ENCODE results near the gene RAVER1. TPM values are rescaled to one million over a fixed set of nuclear protein-coding genes. Genes with fewer than 3 reads are reported as not detected.
A peak's percentile ranks its signal among the peaks of the same experiment; 100 is the strongest.
"Not testable (repeated sequence)": the region's sequence is repeated elsewhere in the genome, so short reads cannot be mapped to it uniquely, and the experiment has no call there.

The RAVER1 gene
- total RNA-seq, 1 donor from 2014 or later, result 92.5 TPM

DNA sequence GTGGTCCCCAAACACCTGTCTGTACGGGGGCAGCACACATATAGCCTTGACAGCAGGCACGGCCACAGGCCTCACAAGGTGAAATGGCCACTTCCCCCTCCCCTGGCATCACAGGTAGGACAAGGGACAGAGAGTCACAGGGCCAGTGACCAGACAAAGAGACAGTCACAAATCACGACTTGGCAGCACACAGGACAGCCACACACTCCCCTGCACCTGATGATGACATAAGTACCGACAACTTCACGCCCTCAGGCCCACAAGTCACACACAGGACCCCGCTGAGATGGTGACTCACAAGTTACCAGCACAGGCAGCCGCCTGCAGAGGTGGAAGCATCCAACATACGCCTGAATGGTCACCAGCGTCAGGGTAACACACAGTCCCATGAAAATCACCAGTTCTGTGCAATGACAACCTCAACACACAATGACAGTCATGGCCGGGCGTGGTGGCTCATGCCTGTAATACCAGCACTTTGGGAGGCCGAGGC, 30.5 kb upstream of the RAVER1 start:
- Mint-ChIP-seq H3K9me3 (no peaks in the 10 kb centered on the region), H3K4me1 (ENCODE audit: low read depth) (no peaks in the 10 kb centered on the region), H3K27ac (no peak overlapping the region), H3K27me3 (ENCODE audit: insufficient read depth) (no peaks in the 10 kb centered on the region), H3K4me3 (no peak overlapping the region), H3K36me3 (ENCODE audit: low read depth) (peaks cover 23% of the 10 kb centered on the region)
- no peak for DNase-seq (ENCODE audit: low spot score)
- intact Hi-C loops (cut with micrococcal nuclease), result no loop called here

DNA sequence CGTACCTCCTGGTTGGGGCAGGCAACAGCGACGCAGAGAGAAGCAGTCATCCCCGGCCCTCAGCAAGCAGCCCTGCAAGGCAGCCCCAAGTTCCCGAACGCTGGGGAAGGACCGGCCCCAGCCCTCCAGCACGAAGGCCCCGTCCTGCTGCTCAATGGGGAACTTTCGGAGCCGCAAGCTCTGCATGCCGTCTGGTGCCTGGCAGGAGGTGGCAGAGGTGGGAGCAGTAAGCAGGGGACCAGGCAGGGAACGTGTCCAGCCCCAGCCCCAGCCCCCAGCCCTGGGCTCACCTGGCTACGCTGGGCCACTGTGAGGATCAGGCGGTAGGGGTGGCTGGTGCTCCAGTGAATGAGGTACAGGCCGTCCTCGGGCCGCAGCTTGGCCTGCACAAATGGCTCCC, 28.9 kb upstream of the RAVER1 start:
- Mint-ChIP-seq H3K9me3 (no peaks in the 10 kb centered on the region), H3K4me1 (ENCODE audit: low read depth) (no peaks in the 10 kb centered on the region), H3K27me3 (ENCODE audit: insufficient read depth) (no peaks in the 10 kb centered on the region), H3K27ac (no peak overlapping the region), H3K4me3 (no peak overlapping the region), H3K36me3 (ENCODE audit: low read depth) (peaks cover 23% of the 10 kb centered on the region)
- intact Hi-C loops (cut with micrococcal nuclease), result no loop called here
- DNase-seq (ENCODE audit: low spot score), result no peak

DNA sequence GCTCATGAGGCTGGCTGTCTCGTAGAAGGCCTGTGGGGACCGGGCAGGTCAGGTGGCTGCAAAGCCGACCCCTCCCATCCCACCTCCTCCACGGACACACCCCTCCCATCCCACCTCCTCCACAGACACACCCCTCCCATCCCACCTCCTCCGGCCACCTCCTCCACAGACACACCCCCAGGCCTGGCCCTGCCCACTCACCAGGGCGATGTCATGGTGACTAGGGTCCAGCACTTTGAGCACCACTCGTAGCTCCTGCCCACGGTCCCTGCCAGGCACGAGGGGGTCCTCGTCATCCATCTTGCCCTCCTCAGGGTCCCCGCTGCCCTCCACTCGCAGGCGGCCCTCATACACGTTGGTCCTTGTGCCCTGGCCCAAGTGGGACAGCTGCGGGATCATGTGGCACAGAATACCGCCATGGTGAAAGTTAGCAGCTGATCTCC, 28.3 kb upstream of the RAVER1 start:
- peaks cover 22% of the 10 kb centered on the region for H3K36me3 Mint-ChIP-seq (ENCODE audit: low read depth)
- no peak for DNase-seq (ENCODE audit: low spot score)
- no peaks in the 10 kb centered on the region for H3K9me3 Mint-ChIP-seq
- H3K27me3 Mint-ChIP-seq (ENCODE audit: insufficient read depth), result no peaks in the 10 kb centered on the region
- H3K4me3 Mint-ChIP-seq, result no peak overlapping the region
- intact Hi-C loops (cut with micrococcal nuclease), result no loop called here
- H3K27ac Mint-ChIP-seq, result no peak overlapping the region
- H3K4me1 Mint-ChIP-seq (ENCODE audit: low read depth), result no peaks in the 10 kb centered on the region

DNA sequence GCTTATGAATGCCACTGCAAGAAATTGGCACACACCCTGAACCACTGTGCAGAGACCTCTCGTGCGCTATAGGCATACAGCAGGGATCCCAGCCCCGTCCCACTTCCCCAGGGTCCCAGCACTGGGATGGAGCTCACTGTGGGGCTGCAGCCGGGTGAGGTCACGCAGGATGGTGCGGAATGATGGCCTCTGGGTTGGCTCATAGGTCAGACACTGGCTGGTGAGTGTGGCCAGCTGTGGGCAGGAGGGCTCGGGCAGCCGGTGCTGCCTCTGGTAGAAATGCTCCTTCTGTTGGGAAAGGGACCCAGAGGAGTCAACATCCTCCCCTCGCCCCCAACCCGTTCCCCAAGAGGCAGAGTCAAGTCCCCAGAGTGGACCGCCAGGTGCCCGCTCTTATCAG, 23.1 kb upstream of the RAVER1 start:
- intact Hi-C loops (cut with micrococcal nuclease), result no loop called here
- H3K27ac Mint-ChIP-seq, result no peak overlapping the region
- H3K4me1 Mint-ChIP-seq (ENCODE audit: low read depth), result no peaks in the 10 kb centered on the region
- H3K4me3 Mint-ChIP-seq, result no peak overlapping the region
- H3K9me3 Mint-ChIP-seq, result no peaks in the 10 kb centered on the region
- no peaks in the 10 kb centered on the region for H3K27me3 Mint-ChIP-seq (ENCODE audit: insufficient read depth)
- peaks cover 31% of the 10 kb centered on the region for H3K36me3 Mint-ChIP-seq (ENCODE audit: low read depth)
- no peak for DNase-seq (ENCODE audit: low spot score)

DNA sequence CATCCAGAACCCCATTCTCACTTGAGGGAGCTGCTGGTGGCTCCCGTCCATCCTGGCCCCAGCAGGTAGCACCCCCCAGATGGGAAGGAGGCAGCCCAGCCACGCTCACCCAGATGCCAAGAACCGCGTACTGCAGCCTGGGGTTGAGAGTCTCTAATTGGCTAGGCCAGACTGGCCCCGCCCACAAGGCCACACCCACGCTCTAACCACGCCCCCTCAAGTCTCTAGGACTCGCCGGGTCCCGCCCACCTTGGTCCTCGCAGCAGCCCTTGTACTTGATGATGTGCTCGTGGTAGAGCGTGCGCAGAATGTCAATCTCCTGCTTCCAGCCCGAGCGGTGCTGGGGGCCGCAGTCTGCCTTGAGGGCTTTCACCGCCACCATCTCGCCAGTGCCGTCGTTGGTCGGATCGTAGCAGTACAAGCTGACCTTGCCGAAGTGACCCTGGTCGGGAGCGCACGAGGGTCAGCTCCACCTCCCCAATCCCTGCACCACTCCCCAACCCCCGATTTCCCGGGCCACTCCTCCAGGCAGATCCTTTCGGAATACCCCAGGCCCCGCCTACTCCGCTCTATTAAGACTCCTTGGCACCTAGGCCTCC, 20.6 kb upstream of the RAVER1 start:
- Mint-ChIP-seq H3K27me3 (ENCODE audit: insufficient read depth) (no peaks in the 10 kb centered on the region), H3K4me1 (ENCODE audit: low read depth) (no peaks in the 10 kb centered on the region), H3K27ac (no peak overlapping the region), H3K36me3 (ENCODE audit: low read depth) (peaks cover 24% of the 10 kb centered on the region), H3K4me3 (no peak overlapping the region), H3K9me3 (no peaks in the 10 kb centered on the region)
- intact Hi-C loops (cut with micrococcal nuclease), result no loop called here
- DNase-seq (ENCODE audit: low spot score), result no peak

DNA sequence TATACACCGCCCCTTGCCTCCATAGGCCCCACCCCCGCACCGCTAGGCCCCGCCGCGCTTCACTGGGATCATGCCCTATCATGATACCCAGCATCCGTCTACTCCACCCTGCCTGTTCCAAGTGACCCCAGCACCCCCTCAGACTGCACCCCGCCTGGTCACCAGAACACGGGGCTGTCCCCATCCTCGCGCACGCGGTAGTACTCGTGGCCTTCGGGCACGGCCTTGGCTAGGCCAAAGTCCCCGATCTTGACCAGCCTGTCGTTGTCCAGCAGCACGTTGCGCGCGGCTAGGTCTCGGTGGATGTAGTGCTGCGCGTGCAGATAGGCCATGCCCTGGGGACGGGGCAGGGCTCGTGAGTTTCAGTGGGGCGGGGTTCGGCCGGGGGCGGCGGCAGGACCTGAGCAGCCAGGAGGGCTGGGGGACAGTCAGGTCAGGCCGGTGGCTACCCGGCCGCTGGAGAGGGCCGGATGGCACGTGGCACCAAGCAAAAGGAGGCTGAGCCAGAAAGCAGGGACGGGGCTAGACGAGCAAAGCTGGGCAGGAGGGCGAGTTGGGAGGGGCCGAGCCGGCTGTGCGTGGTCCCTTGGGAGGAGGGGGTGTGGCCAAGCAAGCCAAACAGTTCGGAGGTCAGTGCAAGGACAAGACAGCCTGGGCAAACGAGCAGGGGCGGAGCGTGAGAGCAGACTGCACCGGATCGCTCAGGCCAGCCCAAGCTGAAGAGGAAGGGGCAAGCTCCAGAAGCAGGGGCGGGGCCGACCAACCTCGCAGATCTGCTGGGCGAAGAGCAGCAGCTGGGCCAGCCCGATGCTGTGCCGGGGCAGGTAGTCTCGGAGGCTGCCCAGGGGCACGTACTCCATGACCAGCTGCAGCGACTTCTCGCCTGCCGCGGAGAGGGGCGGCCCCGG, 19.7 kb upstream of the RAVER1 start:
- H3K27me3 Mint-ChIP-seq (ENCODE audit: insufficient read depth), result no peaks in the 10 kb centered on the region
- no peak for DNase-seq (ENCODE audit: low spot score)
- no peak overlapping the region for H3K27ac Mint-ChIP-seq
- no peak overlapping the region for H3K4me3 Mint-ChIP-seq
- H3K4me1 Mint-ChIP-seq (ENCODE audit: low read depth), result no peaks in the 10 kb centered on the region
- H3K9me3 Mint-ChIP-seq, result no peaks in the 10 kb centered on the region
- H3K36me3 Mint-ChIP-seq (ENCODE audit: low read depth), result peaks cover 24% of the 10 kb centered on the region
- intact Hi-C loops (cut with micrococcal nuclease), result no loop called here

DNA sequence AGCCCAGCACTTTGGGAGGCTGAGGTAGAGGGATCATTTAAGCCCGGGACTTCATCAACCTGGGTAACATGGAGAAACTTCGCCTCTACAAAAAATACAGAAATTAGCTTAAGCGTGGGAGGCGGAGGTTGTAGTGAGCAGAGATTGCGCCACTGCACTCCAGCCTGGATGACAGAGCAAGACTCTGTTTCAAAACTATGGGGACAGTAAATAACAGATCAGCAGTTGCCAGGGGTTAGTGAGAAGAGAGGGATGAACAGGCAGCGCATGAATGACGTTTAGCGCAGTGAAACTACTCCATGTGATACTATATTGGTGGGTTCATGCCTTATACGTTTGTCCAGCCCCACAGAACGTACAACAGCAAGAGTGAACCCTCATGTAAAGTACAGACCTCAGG, 13.2 kb upstream of the RAVER1 start:
- Mint-ChIP-seq H3K27ac (no peak overlapping the region), H3K4me1 (ENCODE audit: low read depth) (no peaks in the 10 kb centered on the region), H3K9me3 (no peaks in the 10 kb centered on the region), H3K27me3 (ENCODE audit: insufficient read depth) (no peaks in the 10 kb centered on the region), H3K36me3 (ENCODE audit: low read depth) (peaks cover 5% of the 10 kb centered on the region), H3K4me3 (no peak overlapping the region)
- intact Hi-C loops (cut with micrococcal nuclease), result no loop called here
- DNase-seq (ENCODE audit: low spot score), result no peak

DNA sequence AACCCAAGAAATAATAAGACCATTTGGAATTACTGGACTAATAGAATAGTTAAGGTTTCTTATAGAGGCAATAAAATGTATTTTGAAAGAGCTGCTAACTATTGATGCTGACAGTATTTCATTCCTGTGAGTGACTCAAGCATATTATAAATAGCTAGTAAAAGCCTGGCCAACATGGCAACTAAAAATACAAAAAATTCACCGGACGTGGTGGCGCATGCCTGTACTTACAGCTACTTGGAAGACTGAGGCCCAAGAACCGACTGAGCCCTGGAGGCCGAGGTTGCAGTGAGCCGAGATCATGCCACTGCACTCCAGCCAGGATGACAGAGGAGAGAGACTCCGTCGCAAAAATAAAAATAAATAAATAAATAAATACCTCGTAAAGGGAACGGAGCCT, 11.5 kb upstream of the RAVER1 start:
- Mint-ChIP-seq H3K27ac (no peak overlapping the region), H3K9me3 (no peaks in the 10 kb centered on the region), H3K4me1 (ENCODE audit: low read depth) (peaks cover 4% of the 10 kb centered on the region), H3K27me3 (ENCODE audit: insufficient read depth) (no peaks in the 10 kb centered on the region), H3K36me3 (ENCODE audit: low read depth) (no peaks in the 10 kb centered on the region), H3K4me3 (no peak overlapping the region)
- intact Hi-C loops (cut with micrococcal nuclease), result no loop called here
- no peak for DNase-seq (ENCODE audit: low spot score)

DNA sequence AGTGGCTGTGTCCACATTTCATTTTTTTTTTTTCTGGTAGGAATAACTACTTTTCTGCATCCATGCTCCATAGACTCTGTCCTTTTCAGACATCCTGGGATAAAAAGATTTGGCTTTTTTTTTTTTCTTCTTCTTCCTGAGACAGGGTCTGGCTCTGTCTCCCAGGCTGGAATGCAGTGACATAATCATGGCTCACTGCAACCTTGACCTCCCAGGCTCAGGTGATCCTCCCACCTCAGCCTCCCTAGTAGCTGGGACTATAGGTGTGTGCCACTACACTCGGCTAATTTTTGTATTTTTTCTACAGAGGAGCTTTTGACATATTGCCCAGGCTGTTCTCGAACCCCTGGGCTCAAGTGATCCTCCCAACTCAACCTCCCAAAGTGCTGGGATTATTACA, 10.2 kb upstream of the RAVER1 start:
- no peaks in the 10 kb centered on the region for H3K36me3 Mint-ChIP-seq (ENCODE audit: low read depth)
- H3K4me1 Mint-ChIP-seq (ENCODE audit: low read depth), result peaks cover 17% of the 10 kb centered on the region
- no peaks in the 10 kb centered on the region for H3K9me3 Mint-ChIP-seq
- no peak overlapping the region for H3K27ac Mint-ChIP-seq
- intact Hi-C loops (cut with micrococcal nuclease), result no loop called here
- H3K27me3 Mint-ChIP-seq (ENCODE audit: insufficient read depth), result no peaks in the 10 kb centered on the region
- no peak overlapping the region for H3K4me3 Mint-ChIP-seq
- no peak for DNase-seq (ENCODE audit: low spot score)

DNA sequence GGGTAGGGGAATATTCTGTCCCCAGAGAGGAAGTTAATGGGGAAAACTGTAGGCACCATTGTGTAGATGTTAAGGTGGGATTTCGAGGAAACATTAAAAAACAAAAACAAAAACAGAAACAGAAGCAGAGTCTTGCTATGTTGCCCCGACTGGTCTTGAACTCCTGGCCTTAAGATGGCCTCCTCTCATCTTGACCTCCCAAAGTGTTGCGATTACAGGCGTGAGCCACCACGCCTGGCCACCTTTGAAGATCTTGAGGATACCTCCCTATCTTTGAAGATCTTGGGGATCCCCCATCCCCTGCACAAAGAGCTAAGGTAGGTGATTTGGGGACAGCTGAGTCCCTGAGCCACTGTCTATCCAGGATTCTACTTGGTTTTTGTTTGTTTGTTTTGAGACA, 6.6 kb upstream of the RAVER1 start:
- no peak for DNase-seq (ENCODE audit: low spot score)
- no peaks in the 10 kb centered on the region for H3K36me3 Mint-ChIP-seq (ENCODE audit: low read depth)
- H3K9me3 Mint-ChIP-seq, result no peaks in the 10 kb centered on the region
- H3K4me1 Mint-ChIP-seq (ENCODE audit: low read depth), result peaks cover 20% of the 10 kb centered on the region
- peak overlapping the region; percentile 92 for H3K27ac Mint-ChIP-seq
- H3K27me3 Mint-ChIP-seq (ENCODE audit: insufficient read depth), result no peaks in the 10 kb centered on the region
- H3K4me3 Mint-ChIP-seq, result peak overlapping the region; percentile 95
- intact Hi-C loops (cut with micrococcal nuclease), result loop anchor here (10.0 kb wide), 1 partner anchor 355 kb away; no protein-coding TSS in a partner anchor

DNA sequence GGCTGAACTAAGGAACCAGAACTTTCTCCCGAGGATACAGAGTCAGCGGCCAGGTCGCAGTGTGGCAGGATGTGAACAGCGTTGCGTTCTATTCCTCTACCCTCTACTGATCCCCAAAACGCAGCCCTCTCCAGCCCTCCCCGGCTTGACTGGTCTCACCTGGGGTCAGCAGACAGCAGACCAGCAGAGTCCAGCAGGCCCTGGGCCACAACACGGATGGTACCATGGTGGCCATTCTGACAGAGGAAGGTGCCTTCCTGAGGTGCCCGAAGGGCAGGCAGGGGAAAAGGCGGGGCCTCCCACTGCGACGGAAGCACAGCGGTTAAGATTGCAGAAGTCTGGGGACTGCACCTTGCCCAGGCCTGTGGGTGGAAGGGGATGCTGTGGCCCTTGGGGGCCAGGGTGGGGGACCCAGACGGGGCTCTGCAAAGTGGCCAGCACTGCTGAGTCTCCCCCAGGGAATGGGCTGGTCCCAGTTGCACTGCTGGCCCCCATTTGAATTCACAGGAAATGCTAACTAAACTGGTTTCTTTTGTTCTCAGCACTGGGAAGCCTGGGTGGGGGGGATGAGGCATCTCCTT, 6.1 kb upstream of the RAVER1 start, which contains the start of gene ICAM3:
TSS of gene ICAM3 (minus strand) at position 245 of the 581 bp plus-strand sequence. CDS start at position 235, 10 bp downstream.
- DNase-seq (ENCODE audit: low spot score), result peak; percentile 61
- H3K27me3 Mint-ChIP-seq (ENCODE audit: insufficient read depth), result no peaks in the 10 kb centered on the region
- no peaks in the 10 kb centered on the region for H3K9me3 Mint-ChIP-seq
- intact Hi-C loops (cut with micrococcal nuclease), result loop anchor here (10.0 kb wide), 1 partner anchor 355 kb away; no protein-coding TSS in a partner anchor
- peak within 1 kb of the TSS; percentile 95 for H3K4me3 Mint-ChIP-seq
- H3K36me3 Mint-ChIP-seq (ENCODE audit: low read depth), result no peaks in the 10 kb centered on the region
- H3K27ac Mint-ChIP-seq, result peak within 1 kb of the TSS; percentile 92
- H3K4me1 Mint-ChIP-seq (ENCODE audit: low read depth), result peaks cover 20% of the 10 kb centered on the region

DNA sequence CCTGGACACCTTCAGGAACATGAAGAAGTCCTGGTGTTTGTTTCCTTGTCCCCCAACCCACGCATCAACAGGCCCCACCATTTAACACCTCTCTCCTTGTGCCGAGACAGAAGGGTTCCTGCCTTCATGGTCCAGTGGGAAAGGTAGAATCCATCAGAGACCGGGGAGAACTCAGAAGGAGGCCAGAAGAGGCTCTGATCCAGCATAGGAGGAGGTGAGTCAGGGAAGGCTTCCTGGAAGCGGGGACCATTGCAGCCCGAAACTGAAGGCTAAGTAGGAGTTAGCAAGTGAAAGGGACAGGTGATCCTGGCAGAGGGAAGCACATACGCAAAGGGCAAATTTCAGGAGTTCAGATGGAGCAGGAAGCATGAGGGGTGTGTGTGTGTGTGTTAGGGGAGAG, 5.6 kb upstream of the RAVER1 start:
- Mint-ChIP-seq H3K4me3 (peak overlapping the region; percentile 95), H3K9me3 (no peaks in the 10 kb centered on the region), H3K4me1 (ENCODE audit: low read depth) (peaks cover 20% of the 10 kb centered on the region), H3K36me3 (ENCODE audit: low read depth) (no peaks in the 10 kb centered on the region), H3K27me3 (ENCODE audit: insufficient read depth) (no peaks in the 10 kb centered on the region), H3K27ac (peak overlapping the region; percentile 92)
- intact Hi-C loops (cut with micrococcal nuclease), result loop anchor here (10.0 kb wide), 1 partner anchor 356 kb away; no protein-coding TSS in a partner anchor
- DNase-seq (ENCODE audit: low spot score), result no peak

DNA sequence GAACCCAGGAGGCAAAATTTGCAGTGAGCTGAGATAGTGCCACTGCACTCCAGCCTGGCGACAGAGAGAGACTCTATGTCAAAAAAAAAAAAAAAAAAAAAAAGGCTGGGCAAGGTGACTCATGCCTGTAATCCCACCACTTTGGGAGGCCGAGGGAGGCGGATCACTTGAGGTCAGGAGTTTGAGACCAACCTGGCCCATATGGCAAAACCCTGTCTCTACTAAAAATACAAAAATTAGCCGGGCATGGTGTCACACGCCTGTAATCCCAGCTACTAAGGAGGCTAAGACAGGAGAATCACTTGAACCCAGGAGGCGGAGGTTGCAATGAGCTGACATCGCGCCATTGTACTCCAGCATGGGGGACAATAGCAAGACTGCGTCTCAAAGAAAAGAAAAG, 3.4 kb upstream of the RAVER1 start:
- not testable (repeated sequence) for H3K27ac Mint-ChIP-seq; DNase-seq (ENCODE audit: low spot score); H3K27me3 Mint-ChIP-seq (ENCODE audit: insufficient read depth); H3K9me3 Mint-ChIP-seq
- Mint-ChIP-seq H3K36me3 (ENCODE audit: low read depth) (peaks cover 13% of the 10 kb centered on the region), H3K4me3 (peak overlapping the region; percentile 33), H3K4me1 (ENCODE audit: low read depth) (peaks cover 31% of the 10 kb centered on the region)
- intact Hi-C loops (cut with micrococcal nuclease), result loop anchor here (10.0 kb wide), 1 partner anchor 358 kb away; no protein-coding TSS in a partner anchor

Data from activated T-helper 1 cell treated with anti-CD3 and anti-CD28 coated beads, Interleukin-12 subunit alpha, Interleukin-12 subunit beta, Interleukin-2, Interleukin-4 antibody, amounts not matched to agents 30 ng/mL and 10 ng/mL and 1 ng/mL, durations not matched to agents 14 hours and 24 hours and 36 hours (primary cell).